NCI-H2081 (cell line): ENCODE measurements around the gene ZRSR2.
"Not testable (repeated sequence)": the region's sequence is repeated elsewhere in the genome, so short reads cannot be mapped to it uniquely, and the experiment has no call there.

Experiments
- DNase-seq, 2 experiments: peaks; one replicate each; lab custom pipeline; 2025; lab: John Stamatoyannopoulos, UW

The ZRSR2 gene, protein sequence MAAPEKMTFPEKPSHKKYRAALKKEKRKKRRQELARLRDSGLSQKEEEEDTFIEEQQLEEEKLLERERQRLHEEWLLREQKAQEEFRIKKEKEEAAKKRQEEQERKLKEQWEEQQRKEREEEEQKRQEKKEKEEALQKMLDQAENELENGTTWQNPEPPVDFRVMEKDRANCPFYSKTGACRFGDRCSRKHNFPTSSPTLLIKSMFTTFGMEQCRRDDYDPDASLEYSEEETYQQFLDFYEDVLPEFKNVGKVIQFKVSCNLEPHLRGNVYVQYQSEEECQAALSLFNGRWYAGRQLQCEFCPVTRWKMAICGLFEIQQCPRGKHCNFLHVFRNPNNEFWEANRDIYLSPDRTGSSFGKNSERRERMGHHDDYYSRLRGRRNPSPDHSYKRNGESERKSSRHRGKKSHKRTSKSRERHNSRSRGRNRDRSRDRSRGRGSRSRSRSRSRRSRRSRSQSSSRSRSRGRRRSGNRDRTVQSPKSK

DNA sequence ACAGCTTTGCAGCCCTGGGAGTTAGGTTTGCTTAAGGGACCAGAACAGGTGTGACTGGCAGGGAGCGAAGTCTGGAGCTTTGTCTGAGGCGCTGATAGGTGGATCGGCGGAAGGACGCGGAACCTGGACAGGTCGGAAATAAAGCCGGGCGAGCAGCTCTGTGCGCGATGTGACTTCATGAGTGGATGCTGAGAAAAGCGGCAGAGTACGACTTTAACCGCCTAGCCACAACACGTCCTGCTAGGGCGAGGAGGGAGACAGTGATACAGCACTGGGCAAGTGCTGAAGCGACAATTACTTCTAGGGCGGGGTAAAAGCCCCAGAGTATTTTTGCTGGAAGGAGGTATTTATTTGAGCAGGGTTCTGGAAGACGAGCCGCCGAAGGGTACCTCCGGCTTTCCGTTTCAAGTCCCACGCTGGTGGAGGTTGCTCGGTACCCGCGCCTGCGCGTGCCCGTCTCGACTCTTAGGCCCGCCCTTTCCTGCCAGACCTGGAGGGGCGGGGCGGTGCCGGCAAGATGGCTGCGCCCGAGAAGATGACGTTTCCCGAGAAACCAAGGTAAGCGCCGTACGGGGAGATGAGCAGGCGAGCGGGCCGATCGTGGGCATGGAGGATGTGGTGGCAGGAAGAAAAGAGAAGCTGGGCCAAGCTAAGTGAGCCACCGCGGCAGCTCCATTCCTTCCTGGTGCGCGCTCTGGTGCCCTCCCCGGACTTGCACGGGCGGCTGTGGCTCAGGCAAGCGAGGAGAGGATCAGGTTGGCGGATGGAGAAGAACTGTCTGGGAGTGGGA is at the start of gene ZRSR2:
ZRSR2 (plus strand) TSS at position 506 of the 790 bp plus-strand sequence; CDS start at position 518, 12 bp downstream.
- DNase-seq = peak; percentile 83 to 90

DNA sequence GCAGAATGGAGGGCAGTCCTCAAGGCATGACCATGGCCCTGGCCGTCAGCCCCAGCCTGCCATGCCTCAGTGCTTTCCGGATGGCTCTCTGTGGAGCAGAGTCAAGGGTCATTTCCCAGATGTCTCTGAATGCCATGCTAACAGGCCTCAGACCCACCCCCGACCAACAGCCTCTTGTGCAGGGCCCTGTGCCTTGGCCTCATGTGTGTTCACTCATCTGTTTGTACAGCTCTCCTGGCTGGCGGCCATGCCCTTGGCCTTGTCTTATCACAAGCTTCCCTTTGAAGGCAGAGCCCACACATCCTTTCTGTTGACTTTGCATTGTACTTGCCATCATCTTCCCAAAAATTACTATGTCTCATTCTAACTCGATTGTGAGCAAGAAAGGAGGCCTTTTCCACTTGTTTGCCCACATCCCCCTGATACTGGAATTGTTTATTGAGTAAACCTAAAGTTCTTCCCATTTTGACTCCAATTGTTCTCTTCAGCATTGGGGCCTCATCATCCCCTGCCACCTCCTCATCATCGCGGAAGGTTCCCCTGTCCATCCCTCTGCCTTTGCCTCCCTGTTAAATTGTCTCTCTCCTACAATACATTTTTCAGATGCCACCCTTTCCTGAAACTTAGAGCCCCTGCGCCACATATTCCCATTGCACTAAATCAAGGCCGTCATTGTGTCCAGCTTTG is 46.0 kb upstream of the ZRSR2 start:
- DNase-seq = no peak

DNA sequence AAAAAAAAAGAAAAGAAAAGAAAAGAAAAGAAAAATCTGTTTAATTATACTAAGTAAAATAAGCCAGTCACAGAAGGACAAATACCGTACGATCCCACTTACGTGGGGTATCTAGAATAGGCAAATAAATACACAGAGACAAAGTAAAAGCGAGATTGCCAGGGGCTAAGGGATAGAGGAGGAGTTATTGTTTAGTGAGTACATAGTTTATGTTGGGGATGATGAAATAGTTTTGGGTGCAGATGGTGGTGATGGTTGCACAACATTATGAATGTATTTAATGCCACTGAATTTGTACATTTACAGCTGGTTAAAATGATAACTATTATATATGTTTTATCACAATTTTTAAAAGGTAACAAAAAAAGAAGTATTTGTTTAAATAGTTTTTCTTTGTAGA is 45.1 kb upstream of the ZRSR2 start:
- DNase-seq = no peak

DNA sequence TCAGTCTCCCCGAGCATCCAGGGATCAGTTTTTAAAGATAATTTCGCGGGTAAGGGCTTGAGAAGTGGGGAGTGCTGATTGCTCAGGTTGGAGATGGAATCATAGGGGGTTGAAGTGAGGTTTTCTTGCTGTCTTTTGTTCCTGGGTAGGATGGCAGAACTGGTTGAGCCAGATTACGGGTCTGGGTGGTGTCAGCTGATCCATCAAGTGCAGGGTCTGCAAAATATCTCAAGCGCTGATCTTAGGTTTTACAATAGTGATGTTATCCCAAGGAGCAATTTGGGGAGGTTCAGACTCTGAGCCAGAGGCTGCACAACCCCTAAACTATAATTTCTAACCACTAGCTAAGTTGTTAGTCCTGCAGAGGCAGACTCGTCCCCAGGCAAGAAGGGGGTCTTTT is 43.6 kb upstream of the ZRSR2 start:
- not testable (repeated sequence) for DNase-seq

DNA sequence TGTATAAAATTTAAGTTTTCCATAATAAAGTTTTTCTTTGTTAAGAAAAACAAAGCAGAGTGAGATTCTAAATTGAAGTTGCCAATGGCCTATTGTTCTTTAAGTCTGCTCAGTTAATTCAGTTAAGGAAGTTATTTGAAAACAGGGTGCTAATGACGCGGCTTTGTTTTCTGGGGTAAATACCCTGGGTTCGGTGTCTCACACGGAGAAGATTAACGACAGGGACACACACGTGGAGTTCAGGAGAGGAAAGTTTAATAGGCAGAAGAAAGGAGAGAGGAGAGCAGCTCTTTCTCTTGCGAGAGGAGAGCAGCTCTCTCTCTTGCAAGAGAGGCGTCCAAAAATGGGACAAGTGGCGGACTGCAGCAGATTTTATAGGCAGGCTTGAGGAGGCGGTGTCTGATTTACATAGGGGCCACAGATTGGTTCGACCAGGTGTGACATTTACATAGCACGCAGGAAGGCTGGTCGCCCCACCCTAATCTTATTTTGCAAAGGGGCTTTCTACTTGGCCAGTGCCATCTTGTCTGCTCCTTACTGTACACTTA is 42.6 kb upstream of the ZRSR2 start:
- DNase-seq = no peak

DNA sequence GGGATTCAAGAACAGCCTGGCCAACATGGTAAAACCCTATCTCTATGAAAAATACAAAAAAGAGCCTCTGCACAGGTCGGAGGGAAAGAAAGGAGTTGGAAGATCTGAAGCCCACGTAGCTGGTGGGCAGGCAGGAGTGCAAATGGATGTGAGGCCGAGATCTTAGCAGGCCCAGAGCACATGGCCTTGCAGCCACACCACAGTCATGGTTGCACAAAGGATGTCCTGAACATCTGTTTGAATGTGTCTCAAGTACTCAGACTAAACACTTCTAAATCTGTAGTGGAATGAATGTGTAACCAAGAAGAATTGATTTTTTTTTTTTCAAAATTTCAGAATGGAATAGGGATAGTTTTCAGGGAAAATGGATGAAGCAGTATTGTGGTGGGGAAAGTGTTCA is 41.4 kb upstream of the ZRSR2 start:
- no peak for DNase-seq

DNA sequence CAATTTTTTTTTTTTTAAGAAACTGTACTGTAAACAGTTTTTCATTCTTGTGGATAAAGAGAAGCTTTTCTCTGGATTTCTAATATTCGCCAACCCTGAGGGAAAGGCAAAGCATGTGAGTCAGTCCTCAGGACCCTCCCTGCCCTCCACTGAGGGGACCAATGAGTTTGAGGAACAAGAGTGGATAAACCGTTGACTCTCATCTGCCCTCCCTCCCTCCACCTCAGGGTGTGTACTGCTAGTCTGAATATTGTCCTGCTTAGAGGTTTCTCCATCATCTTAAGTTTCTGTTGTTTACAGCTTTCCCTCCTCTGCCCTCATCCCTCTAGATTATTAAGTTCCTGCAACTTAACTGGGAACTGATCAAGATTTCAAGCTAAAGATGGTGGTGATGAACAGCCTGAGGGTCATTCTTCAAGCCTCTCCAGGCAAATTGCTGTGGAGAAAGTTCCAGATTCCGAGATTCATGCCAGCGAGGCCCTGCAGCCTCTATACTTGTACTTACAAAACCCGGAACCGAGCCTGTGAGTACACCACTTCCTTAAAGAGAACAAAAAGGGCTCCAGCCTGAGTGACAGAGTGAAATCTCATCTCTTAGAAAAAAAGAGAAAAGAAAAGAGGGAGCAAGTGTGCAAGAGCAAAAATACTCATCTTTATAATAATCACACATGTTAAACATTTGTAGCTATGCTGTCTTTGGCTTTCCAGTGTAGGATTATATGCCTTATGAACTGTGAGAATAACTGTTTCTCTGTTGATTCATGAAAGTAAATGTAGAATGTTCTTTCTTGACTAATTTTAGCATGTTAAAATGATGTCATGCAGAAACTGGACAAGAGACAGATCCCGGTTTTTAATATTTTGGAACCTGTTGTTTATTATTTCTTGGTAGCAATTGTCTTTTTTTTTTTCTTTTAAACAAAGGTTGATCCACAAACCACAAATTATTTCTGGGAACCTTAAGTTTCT is 40.4 kb upstream of the ZRSR2 start:
- DNase-seq = no peak

DNA sequence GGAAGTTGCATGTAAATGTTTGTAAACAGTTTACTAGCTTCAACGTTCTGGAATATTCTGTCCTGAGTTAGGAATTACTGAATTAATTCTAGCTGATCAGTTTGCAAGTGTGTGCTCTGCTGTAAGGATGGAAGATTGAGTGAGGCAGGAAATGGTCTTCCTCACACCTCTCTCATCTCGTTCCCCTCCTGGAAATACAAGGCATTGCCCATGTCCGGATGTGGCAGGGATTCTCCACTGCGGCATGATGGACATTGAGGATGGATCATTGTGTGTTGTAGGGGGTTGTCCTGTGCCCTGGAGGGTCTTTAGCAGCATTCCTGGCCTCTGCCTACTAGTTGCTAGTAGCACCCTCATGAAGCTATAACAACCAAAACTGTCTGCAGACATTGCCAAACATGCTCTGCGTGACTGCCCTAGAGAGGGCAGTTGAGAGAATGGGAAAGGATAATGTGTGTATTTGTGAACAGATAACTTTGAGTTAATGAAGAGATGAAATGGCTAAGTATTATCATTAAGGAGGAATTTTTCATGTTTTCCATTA is 39.6 kb upstream of the ZRSR2 start:
- no peak for DNase-seq

DNA sequence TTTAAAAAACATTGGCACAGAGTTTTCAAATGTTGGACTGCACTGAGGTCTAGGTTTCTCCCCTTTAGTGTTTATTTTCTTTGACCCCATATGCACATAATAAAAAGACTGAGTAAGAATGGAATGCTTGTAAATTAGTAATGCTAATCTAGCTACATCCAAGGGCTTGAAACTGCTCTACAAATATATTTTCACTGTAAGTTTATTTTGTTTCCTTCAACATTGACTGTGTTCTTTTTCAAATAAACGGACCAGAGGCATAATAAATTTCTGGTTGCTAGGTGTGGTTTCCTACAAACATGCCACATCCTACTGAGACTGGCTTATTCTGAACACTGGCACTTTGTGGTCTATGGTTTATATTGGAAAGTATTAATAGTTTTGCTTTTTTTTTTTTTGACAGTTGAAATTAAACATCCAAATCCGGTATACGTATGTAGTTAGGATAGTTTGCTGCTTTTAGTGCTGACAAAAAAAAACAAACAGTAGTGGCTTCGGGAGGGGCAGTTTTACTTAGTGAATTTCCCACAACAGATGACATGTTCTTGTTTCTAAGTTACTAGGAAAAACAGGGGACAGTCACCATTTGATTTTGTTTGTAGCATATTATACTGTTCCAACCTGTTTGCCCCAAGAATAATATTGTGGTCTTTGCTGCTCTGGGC is 39.0 kb upstream of the ZRSR2 start:
- DNase-seq = no peak

DNA sequence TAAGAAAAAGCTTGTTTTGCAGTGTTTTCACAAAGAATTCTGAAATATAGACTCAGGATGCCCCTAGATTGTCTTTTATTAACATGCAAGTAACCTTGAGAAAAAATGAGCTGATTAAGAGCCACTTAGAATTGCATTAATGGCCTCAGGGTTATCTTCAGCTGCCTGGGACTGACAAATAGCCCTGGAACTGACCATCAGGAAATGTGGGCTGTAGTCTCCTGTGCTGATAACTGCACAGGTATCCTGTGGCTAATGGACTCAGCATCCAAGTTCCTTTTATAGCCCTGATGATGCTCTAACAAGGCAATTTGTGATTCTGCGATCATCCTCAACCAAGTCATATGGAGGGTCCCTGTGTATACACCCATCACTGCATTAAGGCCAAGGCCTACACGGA is 35.2 kb upstream of the ZRSR2 start:
- no peak for DNase-seq

DNA sequence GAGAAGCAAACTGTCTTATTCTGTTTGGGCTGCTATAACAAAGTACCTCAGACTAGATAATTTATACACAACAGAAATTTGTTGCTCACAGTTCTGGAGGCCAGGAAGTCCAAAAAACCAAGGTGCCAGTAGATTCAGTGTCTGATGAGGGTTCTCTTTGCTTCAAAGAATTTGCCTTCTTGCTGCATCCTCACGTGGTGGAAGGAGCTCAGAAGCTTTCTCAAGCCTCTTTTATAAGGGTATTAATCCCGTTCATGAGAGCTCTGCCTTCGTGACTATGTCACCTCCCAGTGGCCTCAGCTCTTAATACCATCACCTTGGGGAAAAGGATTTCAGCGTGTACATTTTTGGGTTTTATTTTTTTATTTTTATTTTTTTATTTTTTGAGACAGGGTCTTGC is 32.1 kb upstream of the ZRSR2 start:
- DNase-seq = no peak

DNA sequence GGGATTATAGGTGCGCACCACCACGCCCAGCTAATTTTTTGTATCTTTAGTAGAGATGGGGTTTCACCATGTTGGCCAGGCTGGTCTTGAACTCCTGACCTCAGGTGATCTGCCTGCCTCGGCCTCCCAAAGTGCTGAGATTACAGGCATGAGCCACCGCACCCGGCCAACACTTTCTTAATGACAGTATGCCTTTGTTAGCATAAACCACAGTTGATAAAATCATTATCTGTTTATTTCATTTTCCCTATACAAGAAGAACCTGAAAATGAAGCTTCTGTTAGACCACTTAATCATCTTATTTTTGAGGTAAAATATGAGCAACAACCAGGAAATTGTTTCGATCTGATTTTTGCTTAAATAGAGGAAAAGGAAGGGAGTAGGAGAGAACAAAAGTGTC is 30.4 kb upstream of the ZRSR2 start:
- not testable (repeated sequence) for DNase-seq

DNA sequence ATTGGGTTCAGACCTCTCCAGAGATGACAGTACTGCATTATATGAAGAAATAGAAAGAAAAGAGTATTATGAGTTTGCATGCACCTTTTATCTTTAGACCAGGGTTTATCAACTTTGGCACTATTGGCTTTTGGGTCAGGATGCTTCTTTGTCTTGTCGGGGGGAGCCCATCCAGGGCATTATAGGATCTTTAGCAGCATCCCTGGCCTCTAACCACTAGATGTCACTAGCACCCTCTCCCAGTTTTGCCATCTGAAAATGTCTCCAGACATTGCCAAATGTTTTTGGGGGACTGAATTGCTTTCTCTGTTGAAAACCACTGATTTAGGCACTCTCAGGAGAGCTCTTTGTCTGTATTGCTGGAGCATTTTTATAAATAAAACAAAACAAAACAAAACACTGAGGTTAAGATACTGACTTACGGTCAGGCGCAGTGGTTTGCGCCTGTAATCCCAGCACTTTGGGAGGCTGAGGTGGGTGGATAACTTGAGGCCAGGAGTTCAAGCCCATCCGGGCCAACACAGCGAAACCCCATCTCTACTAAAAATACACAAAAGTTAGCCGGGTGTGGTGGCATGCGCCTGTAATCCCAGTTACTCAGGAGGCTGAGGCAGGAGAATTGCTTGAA is 28.6 kb upstream of the ZRSR2 start:
- peak; percentile 33 to 40 for DNase-seq

DNA sequence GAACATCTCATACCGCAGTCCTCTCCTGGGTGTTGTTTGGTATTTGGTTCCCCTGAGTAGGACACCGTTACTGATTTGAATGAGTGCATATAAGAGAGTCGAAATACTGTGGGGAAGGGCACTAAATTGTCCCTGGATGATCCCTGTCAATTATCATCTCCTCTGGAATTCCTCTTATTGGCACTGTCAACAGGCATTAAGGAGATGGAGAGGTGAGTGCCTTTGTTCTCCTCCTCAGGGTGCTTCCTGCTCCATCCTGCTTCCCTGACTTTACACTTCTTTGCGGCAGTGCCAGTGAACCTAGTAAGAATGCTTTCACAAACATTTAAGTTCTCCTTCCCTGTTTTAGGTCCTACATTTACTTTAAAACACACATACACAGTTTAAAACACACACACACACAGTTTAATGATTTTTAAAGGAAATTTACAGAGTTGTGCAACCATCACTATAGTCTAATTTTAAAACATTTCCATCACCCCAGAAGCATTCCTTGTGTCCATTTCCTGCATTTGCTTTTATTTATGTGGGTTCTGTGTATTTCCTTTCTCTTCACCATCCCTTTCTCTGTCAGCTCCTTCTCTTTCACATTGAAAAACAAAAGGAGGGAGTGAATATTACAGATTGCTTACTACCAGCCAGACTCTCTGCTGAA is 20.9 kb upstream of the ZRSR2 start:
- DNase-seq = no peak

DNA sequence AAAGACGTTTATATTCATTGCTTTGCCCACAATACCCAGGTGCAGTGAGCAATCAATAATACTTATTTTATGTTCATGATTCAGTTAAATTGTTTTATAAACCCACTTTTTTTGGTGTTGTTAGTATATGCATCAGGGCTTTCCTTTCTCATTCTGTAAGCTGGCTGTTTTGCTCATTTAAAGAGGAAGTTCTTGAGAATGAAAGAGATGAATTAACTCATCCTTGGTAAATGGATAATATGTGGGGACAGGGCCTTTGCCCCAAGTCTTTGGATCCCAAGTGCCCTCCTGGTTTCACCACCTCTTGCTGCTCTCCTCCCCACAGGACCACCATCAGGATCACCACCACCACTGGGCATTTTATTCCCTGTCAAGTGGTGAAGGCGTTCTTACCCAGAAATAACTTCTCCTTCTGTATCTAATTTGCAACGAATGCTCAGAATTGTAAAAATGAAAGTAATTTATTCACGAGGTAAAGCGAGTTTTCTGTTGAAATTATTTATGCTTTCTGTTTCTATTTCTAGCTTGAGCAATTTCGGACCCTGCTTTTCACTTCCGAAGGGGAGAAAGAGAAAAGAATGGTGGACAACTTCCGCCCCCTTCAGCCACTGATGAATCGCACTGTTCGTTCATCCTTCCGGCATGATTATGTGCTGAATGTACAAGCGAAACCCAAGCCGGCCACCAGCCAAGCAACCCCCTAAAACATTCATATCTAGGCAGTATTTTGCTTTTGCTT is 8.2 kb upstream of the ZRSR2 start:
- DNase-seq = no peak

DNA sequence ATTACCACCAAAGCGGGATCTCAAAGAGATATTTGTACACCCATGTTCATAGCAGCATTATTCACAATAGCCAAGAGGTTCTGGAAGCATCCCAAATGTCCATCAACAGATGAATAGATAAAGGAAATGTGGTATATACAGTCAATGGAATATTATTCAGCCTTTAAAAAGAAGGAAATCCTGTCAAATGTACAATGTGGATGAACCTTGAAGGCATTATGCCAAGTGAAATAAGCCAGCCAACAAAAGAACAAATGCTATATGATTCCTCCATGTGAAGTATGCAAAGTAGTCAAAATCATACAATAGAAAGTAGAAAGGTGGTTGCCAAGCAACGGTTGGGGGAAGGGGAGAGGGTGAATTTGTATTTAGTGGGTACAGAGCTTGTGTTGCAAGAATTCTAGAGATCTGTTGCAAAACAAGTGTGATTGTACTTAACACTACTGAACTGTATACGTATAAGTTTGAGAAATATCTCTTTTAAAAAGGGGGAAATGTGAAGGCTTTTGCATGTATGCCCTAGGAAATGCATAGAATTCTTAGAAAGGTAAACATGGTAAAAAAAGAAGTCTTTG is 5.0 kb upstream of the ZRSR2 start:
- DNase-seq = no peak

DNA sequence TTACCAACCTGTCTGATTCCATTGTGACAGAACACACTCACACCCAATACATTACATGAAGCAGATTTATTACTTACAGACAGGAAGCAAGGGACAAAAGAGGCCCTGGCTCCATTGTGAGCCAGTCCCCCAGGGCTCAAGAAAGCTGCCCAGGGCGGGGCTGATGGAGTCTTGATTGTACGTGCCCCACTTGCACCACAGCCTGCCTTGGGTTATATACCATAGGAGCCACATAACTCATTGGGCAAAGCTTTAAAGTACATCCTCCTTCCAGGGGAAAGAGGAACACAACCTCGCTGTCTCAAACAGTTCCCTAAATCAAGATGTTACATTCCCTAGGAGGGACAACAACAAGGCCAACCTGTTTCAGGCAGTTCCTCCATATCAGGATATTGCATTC is 3.4 kb upstream of the ZRSR2 start:
- DNase-seq = peak; percentile 22 to 40

DNA sequence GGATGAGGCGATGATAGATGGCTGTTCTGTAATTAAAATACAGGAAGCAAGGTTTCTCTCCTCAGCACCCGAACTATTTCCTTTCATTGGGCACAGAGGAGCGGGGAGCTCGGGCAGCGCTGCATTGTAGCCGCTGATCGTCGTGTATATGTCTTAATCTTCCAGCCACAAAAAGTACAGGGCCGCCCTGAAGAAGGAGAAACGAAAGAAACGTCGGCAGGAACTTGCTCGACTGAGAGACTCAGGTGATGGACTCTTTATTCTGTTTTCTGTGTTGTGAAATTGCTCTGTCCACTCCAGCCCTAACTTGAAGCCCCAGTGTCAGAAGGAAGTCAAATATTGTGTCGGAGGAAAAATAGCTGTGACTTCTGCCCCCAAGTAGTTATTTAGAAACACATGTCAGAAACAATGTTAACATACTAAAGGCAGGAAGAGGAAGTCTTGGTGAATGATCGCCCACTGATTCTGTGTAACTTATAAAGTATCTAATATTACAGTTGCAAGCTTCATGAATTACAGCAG is 546 bp downstream of the ZRSR2 start:
- DNase-seq = no peak
